RWPE2 (cell line): ENCODE data around the gene DLX6.

Experiments
- ATAC-seq: fragments of 200-7000 bp; cut with Tn5 transposase; 3 replicates; pipeline ENCODE4 v1.9.1; 2021; ENCODE audit warnings: low read depth
- DNase-seq: peaks from one replicate; pipeline ENCODE4 v3.0.0-alpha.2; 2020; ENCODE audit warnings: low spot score
- H3K27ac ChIP-seq: fragments of 450-650 bp; 2 replicates; pipeline ENCODE4 v1.5.1; 2017; ENCODE audit warnings: mild to moderate bottlenecking; ENCODE audit not compliant: poor library complexity, severe bottlenecking
- H3K27me3 ChIP-seq: fragments of 250-450 bp; sonication (Bioruptor Pico); 2 replicates; pipeline ENCODE4 v1.5.1; 2021; ENCODE audit warnings: mild to moderate bottlenecking, moderate library complexity; ENCODE audit not compliant: insufficient read depth, poor library complexity, severe bottlenecking
- H3K36me3 ChIP-seq: fragments of 250-450 bp; sonication (Bioruptor Pico); 2 replicates; pipeline ENCODE4 v1.5.1; 2020; ENCODE audit warnings: low read depth, mild to moderate bottlenecking, moderate library complexity
- H3K4me1 ChIP-seq: fragments of 250-450 bp; sonication (Bioruptor Pico); 2 replicates; pipeline ENCODE4 v1.5.1; 2021; ENCODE audit warnings: mild to moderate bottlenecking, moderate library complexity; ENCODE audit not compliant: insufficient read depth, poor library complexity, severe bottlenecking
- H3K4me3 ChIP-seq: fragments of 250-450 bp; sonication (Bioruptor Pico); 2 replicates; pipeline ENCODE4 v1.5.1; 2021; ENCODE audit warnings: mild to moderate bottlenecking, moderate library complexity; ENCODE audit not compliant: severe bottlenecking
- H3K9me3 ChIP-seq: fragments of 250-450 bp; sonication (Bioruptor Pico); 2 replicates; pipeline ENCODE4 v1.5.1; 2021; ENCODE audit warnings: mild to moderate bottlenecking, moderate library complexity; ENCODE audit not compliant: severe bottlenecking
- CTCF ChIP-seq: fragments of 450-650 bp; IDR thresholded peaks from one replicate; pipeline ENCODE4 v1.5.1; 2017; ENCODE audit warnings: mild to moderate bottlenecking, moderate library complexity; ENCODE audit not compliant: poor library complexity, severe bottlenecking

DLX6 gene

GRCh38 chr7:96970739-96971138, 34.6 kb upstream of the DLX6 start:
- Histone ChIP-seq H3K27ac (no peak overlapping the region), H3K27me3 (peaks cover 8% of the 10 kb centered on the region), H3K9me3 (no peaks in the 10 kb centered on the region), H3K36me3 (no peaks in the 10 kb centered on the region), H3K4me1 (no peaks in the 10 kb centered on the region), H3K4me3 (no peak overlapping the region)
- DNase-seq, result no peak
- no peak for TF ChIP-seq CTCF
- ATAC-seq, result no peak

- no peak for TF ChIP-seq CTCF
- H3K4me1 ChIP-seq, result no peaks in the 10 kb centered on the region
- H3K4me3 ChIP-seq, result no peak overlapping the region
- H3K27ac ChIP-seq, result no peak overlapping the region
- H3K9me3 ChIP-seq, result no peaks in the 10 kb centered on the region
- peaks cover 8% of the 10 kb centered on the region for H3K27me3 ChIP-seq
- no peaks in the 10 kb centered on the region for H3K36me3 ChIP-seq
- ATAC-seq (no peak), DNase-seq (no peak)
Observed at GRCh38 chr7:96973986-96974385, 31.4 kb upstream of the DLX6 start.

- Histone ChIP-seq H3K27me3 (peaks cover 8% of the 10 kb centered on the region), H3K4me1 (no peaks in the 10 kb centered on the region), H3K9me3 (no peaks in the 10 kb centered on the region), H3K36me3 (no peaks in the 10 kb centered on the region), H3K27ac (no peak overlapping the region), H3K4me3 (no peak overlapping the region)
- DNase-seq, result no peak
- no peak for TF ChIP-seq CTCF
- ATAC-seq, result no peak
Observed at GRCh38 chr7:96976106-96976505, 29.2 kb upstream of the DLX6 start.

- Histone ChIP-seq H3K36me3 (no peaks in the 10 kb centered on the region), H3K27me3 (peaks cover 8% of the 10 kb centered on the region), H3K4me3 (no peak overlapping the region), H3K4me1 (no peaks in the 10 kb centered on the region), H3K9me3 (no peaks in the 10 kb centered on the region), H3K27ac (no peak overlapping the region)
- ATAC-seq (no peak), DNase-seq (no peak)
- TF ChIP-seq CTCF, result no peak
Observed at GRCh38 chr7:96977445-96977844, 27.9 kb upstream of the DLX6 start.

GRCh38 chr7:96979551-96980276, 25.6 kb upstream of the DLX6 start:
- Histone ChIP-seq H3K4me1 (no peaks in the 10 kb centered on the region), H3K27me3 (no peaks in the 10 kb centered on the region), H3K36me3 (no peaks in the 10 kb centered on the region), H3K9me3 (no peaks in the 10 kb centered on the region), H3K27ac (no peak overlapping the region), H3K4me3 (no peak overlapping the region)
- ATAC-seq, result no peak
- no peak for DNase-seq
- TF ChIP-seq CTCF, result no peak
